ENCODE results near the gene CD96.

CD96 gene

DNA sequence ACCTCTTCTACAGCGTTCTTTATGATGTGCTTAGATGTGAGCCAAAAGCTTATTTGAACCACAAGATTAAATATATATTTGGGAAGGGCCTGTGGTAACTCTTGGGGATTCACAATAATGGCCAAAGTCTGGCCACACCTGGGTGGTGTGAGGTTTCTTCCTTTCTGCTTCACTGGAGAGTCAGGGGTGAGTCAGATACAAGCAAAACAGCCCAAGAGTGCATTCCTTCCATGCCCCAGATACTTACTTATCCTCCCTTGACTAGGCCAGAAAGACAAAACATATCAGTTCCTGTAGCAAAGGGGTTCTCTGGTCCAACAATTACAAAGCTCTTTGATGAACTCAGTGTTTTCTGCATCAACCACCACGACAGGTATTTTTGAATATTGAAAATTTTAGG, 52.2 kb downstream of the CD96 start:
- no peak for DNase-seq (ENCODE audit: low spot score)

GRCh38 chr3:111594781-111595180, 52.8 kb downstream of the CD96 start:
- DNase-seq (ENCODE audit: low spot score): no peak

GRCh38 chr3:111595232-111595631, 53.2 kb downstream of the CD96 start, which contains the start of gene ZBED2:
TSS of gene ZBED2 (minus strand) at chr3:111595346. CDS start at chr3:111594201, 1,145 bp downstream.
- no peak for DNase-seq (ENCODE audit: low spot score)

DNA sequence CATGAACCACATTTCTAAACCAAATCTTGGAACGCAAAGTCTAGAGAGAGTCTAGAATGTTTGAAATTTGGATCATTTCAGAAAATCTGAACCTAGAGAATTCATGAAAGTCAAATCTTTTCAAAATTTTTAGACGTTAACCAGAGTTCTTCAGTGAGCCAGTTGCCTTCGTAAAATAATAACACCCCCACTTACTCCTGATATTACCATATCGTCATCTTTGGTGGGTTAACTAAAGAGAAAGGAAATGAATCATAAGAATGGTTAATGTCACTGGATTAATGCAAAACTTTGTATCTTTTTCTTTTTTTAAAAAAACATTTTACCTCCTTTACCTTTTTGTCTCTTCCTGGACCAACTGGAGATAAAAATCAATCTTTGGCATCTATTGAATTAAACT, 54.3 kb downstream of the CD96 start:
- no peak for DNase-seq (ENCODE audit: low spot score)

GRCh38 chr3:111598139-111598538, 56.1 kb downstream of the CD96 start:
- no peak for DNase-seq (ENCODE audit: low spot score)

DNA sequence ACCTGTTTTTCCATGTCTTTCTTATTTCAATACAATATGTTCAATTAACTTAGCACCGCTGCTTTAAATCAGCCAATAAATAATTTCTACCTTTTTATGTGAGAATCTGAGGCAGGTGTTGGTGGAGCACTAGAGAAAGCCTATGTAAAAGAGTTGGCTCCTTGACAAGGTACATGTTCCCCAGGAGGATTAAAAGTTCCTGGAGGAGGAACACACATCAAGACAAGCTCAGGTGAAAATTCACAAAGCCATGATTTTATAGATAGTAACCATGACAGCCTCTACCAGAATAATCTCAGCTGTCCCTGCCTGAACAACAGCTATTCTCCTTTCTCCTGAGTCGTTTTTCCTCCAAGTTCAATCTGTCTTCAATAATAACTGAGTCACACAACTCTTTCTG, 56.6 kb downstream of the CD96 start:
- DNase-seq (ENCODE audit: low spot score): no peak

GRCh38 chr3:111601810-111602209, 59.8 kb downstream of the CD96 start:
- no peak for DNase-seq (ENCODE audit: low spot score)

- no peak for DNase-seq (ENCODE audit: low spot score)
These were observed 61.7 kb downstream of the CD96 start for GRCh38 chr3:111603679-111604078.

GRCh38 chr3:111604119-111604518, 62.1 kb downstream of the CD96 start:
- no peak for DNase-seq (ENCODE audit: low spot score)

- no peak for DNase-seq (ENCODE audit: low spot score)
These were observed 63.0 kb downstream of the CD96 start for GRCh38 chr3:111605018-111605417.

DNA sequence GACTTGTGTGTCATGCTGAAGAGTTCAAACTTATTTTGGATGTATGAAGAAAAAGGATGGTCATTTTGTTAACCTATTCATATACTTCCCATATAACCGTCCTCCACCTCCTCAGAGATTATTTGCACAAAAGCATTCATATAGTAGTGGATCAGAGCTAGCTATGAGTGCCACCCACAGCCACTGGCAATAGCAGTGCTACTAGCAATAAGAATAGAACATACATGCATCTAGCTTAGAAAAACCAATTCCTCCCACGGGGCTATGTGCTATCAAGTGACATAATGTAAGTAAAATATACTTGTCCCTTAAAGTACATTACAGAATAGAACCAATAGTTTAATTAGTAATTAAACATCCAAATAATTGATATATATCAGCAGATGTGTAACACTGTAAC, 63.5 kb downstream of the CD96 start:
- no peak for DNase-seq (ENCODE audit: low spot score)

- DNase-seq (ENCODE audit: low spot score): no peak
These were observed 65.4 kb downstream of the CD96 start for GRCh38 chr3:111607240-111607920.

DNA sequence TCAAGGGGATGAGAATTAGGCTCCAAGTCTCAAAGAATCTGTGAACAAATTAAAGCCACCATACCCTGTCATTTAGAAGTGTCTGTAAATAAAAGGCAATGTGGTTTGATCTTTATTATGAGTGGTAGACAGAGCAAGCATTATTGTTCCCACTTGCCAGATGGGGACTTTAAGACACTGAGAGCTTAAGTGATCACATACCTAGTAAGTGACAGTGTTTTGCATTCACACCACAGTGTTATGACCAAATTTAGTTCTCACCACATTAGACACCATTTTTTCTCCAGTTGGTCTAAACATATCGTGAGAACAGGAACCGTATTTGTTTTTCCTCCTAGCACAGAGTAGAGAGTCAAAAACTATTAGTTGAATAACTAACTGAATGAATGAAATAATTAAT, 66.4 kb downstream of the CD96 start:
- DNase-seq (ENCODE audit: low spot score): no peak

- DNase-seq (ENCODE audit: low spot score): no peak
These were observed 67.7 kb downstream of the CD96 start for GRCh38 chr3:111609700-111610099.

DNA sequence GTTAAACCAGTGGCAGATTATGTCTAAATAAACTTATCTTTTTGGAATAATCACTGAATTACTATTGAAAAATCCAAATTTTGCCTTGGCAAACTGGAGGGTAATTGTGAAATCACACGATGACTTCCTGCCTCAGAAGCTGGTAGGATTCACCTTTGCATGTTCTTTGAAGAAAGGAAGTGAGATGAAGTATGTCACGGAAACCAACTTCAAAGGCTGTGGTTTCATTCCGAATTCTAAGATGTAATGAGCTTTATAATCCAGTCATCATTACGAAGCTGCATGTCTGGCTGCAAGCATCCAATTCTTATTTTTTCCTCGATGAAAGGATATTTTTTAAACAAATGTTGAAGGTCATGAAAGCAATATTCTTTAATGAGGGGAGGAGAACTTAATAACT, 68.2 kb downstream of the CD96 start:
- DNase-seq (ENCODE audit: low spot score): no peak

- no peak for DNase-seq (ENCODE audit: low spot score)
These were observed 68.6 kb downstream of the CD96 start for GRCh38 chr3:111610612-111611054.

DNA sequence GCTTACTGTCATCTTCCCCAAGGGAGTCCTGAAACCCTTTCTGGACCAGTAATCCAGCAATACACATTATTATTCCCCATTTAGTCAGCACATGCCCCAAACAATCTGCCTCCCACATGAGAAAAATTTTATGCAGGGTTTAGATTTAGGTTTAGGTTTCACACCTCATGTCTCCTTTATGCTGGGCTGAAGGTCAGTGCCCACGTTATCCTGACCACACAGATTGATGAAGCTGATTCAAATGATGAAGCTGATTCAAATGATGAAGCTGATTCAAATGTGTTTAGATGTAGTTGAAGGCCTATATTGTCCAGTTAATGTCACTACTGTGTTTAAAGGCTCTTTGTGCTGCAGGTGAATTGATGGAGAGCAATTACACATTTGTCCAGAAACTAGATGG, 71.3 kb downstream of the CD96 start:
- no peak for DNase-seq (ENCODE audit: low spot score)

- DNase-seq (ENCODE audit: low spot score): no peak
These were observed 73.9 kb downstream of the CD96 start for GRCh38 chr3:111615880-111616279.

DNA sequence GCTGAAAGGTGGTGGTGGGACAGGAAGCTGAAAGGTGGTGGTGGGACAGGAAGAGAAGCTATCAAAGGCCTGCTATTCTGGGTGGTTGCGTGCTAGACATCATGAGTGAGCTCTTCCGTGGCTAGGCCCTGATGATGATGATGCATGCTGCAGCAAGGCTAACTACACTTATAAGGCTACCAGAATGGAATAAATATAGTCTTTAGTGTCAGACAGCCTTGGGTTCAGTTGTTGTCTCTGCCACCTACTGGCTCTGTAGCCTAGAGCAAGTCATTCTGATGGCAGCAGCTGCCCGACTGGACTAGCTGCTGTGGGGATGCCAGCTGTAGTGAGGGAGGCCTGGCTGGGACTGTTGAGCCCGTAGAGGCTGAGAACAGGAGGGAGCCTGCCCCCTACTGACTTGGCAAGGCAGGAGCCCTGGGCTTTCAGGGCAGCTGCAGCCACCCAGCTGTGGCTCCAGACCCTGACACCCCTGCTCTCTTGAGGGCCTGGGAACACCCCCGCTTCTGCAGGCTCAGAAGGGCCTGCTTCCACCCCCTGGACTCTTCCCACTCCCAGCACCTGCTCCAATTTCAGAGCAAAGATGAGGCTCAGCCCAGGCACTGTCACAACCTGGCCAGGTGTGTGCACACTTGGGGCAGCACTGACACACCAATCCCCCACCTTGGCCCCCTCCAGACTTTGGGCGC, 74.6 kb downstream of the CD96 start:
- DNase-seq (ENCODE audit: low spot score): no peak

GRCh38 chr3:111617406-111617805, 75.4 kb downstream of the CD96 start:
- DNase-seq (ENCODE audit: low spot score): no peak

- DNase-seq (ENCODE audit: low spot score): no peak
These were observed 76.1 kb downstream of the CD96 start for GRCh38 chr3:111617912-111618601.

- no peak for DNase-seq (ENCODE audit: low spot score)
These were observed 76.9 kb downstream of the CD96 start for GRCh38 chr3:111618945-111619344.

- no peak for DNase-seq (ENCODE audit: low spot score)
These were observed 77.8 kb downstream of the CD96 start for GRCh38 chr3:111619833-111620232.

Measured in HuH-7 (cell line).